ENCODE measurements around the gene HOXA2. TPM values are rescaled to one million over a fixed set of nuclear protein-coding genes. Genes with fewer than 3 reads are reported as not detected.

HOXA2 gene
- total RNA-seq, 2 donors from 2014 or later: 1.8 to 2.4 TPM

- Histone ChIP-seq H3K27me3 (no peaks in the 10 kb centered on the region), H3K27ac (peak overlapping the region; percentile 83), H3K9ac (ENCODE audit: low read depth in 2 of 2, low read length in 2 of 2) (peak overlapping the region; percentile 61 to 87), H3K36me3 (no peaks in the 10 kb centered on the region), H3K9me3 (no peaks in the 10 kb centered on the region), H3K4me1 (peaks cover 17% of the 10 kb centered on the region), H3K4me3 (peak overlapping the region; percentile 16)
- intact Hi-C loops (cut with DNase I): no loop called here
- no peak for TF ChIP-seq CTCF (IDR thresholded peaks at IDR 0.05)
- DNase-seq: peak; percentile 29
Observed at GRCh38 chr7:27123007-27123476, 20.6 kb upstream of the HOXA2 start.

- H3K9ac ChIP-seq (ENCODE audit: low read depth in 2 of 2, low read length in 2 of 2): peak overlapping the region; percentile 56 to 87
- H3K27ac ChIP-seq: peak overlapping the region; percentile 83
- H3K9me3 ChIP-seq: no peaks in the 10 kb centered on the region
- no peaks in the 10 kb centered on the region for H3K36me3 ChIP-seq
- no peak for TF ChIP-seq CTCF (IDR thresholded peaks at IDR 0.05)
- peaks cover 17% of the 10 kb centered on the region for H3K4me1 ChIP-seq
- no peaks in the 10 kb centered on the region for H3K27me3 ChIP-seq
- intact Hi-C loops (cut with DNase I): no loop called here
- peak; percentile 91 for DNase-seq
- H3K4me3 ChIP-seq: peak overlapping the region; percentile 16
Observed at GRCh38 chr7:27122077-27122910, 19.8 kb upstream of the HOXA2 start.

GRCh38 chr7:27121684-27122076, 19.2 kb upstream of the HOXA2 start:
- H3K27me3 ChIP-seq: no peaks in the 10 kb centered on the region
- H3K27ac ChIP-seq: peak overlapping the region; percentile 83
- no peaks in the 10 kb centered on the region for H3K9me3 ChIP-seq
- no peaks in the 10 kb centered on the region for H3K36me3 ChIP-seq
- intact Hi-C loops (cut with DNase I): no loop called here
- no peak for TF ChIP-seq CTCF (IDR thresholded peaks at IDR 0.05)
- peaks cover 20% of the 10 kb centered on the region for H3K4me1 ChIP-seq
- H3K9ac ChIP-seq (ENCODE audit: low read depth in 2 of 2, low read length in 2 of 2): peak overlapping the region; percentile 51 to 87
- H3K4me3 ChIP-seq: peak overlapping the region; percentile 16
- DNase-seq: peak; percentile 49

- no peaks in the 10 kb centered on the region for H3K36me3 ChIP-seq
- no peak overlapping the region for H3K4me3 ChIP-seq
- peak overlapping the region; percentile 13 for H3K27ac ChIP-seq
Observed at GRCh38 chr7:27119412-27119911, 17.0 kb upstream of the HOXA2 start.

GRCh38 chr7:27118580-27118979, 16.1 kb upstream of the HOXA2 start:
- Histone ChIP-seq H3K27ac (peak overlapping the region; percentile 75), H3K4me1 (peaks cover 20% of the 10 kb centered on the region), H3K9me3 (no peaks in the 10 kb centered on the region), H3K9ac (ENCODE audit: low read depth in 2 of 2, low read length in 2 of 2) (peak overlapping the region in 1 of 2 donors; percentile 97), H3K36me3 (no peaks in the 10 kb centered on the region), H3K27me3 (no peaks in the 10 kb centered on the region), H3K4me3 (no peak overlapping the region)
- no peak for TF ChIP-seq CTCF (IDR thresholded peaks at IDR 0.05)
- peak; percentile 34 for DNase-seq
- intact Hi-C loops (cut with DNase I): no loop called here

More at GRCh38 chr7:27119412-27119911, 17.0 kb upstream of the HOXA2 start:
- no peak for TF ChIP-seq CTCF (IDR thresholded peaks at IDR 0.05)
- Histone ChIP-seq H3K27me3 (no peaks in the 10 kb centered on the region), H3K9ac (ENCODE audit: low read depth in 2 of 2, low read length in 2 of 2) (peak overlapping the region in 1 of 2 donors; percentile 97), H3K9me3 (no peaks in the 10 kb centered on the region), H3K4me1 (peaks cover 20% of the 10 kb centered on the region)
- intact Hi-C loops (cut with DNase I): no loop called here
- DNase-seq: peak; percentile 16
